NCI-H345 (cell line): ENCODE measurements around the gene CEP152.

Source experiments
- DNase-seq: peaks from one replicate; lab custom pipeline; 2025; lab: John Stamatoyannopoulos, UW

CEP152 gene

DNA sequence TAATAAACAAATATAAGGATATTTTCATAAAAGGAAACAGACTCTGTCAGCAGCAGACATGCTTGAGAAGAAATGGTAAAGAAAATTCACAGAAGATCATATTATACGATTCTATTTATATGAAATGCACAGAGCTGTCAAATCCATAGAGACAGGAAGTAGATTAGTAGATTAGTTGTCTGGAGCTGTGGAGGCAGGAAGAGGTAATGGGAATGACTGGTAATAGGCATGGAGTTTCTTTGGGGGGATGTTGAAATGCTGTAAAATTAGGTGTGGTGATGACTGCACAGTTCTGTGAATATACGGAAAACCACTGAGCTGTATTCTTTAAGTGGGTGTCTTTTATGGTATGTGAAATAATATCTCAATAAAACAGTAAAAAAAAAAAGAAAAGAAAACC, 35.3 kb downstream of the CEP152 start:
- DNase-seq = no peak

DNA sequence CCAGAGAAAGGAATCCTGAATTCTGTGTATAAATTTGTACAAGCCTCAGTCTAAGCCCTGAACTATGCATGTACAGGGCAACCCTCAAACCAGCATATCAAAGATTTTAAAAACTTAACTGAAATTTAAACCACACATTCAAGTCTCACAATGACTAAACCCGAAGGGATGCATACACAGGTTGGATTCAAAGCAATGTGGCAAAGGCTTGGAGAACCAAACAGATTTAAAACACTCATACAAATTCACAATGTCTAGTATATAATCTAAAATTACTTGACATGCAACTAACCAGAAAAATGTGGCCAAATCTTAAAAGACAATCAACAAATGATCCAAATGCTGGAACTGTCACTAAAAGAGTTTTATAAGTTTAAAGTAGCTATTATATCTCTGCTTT, 36.4 kb downstream of the CEP152 start:
- no peak for DNase-seq

DNA sequence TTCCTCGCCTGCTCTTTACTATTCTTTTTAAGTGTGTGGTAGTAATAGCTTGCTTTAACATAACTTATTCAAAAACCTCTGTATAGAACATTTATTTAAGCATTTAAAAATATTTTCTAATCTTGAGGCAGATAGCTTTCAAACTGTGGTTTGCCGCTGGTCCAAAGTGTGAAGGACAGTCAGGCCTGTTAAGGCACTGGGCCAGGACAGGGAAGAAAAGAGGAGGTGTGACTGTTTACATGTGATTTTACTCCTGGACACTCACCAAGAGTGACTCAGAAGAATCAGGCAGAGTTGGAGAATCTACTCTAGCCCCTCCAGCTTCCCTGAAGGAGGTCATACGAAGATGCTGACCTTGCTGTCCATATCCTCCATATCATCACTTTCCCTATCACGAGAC, 44.7 kb downstream of the CEP152 start:
- no peak for DNase-seq

DNA sequence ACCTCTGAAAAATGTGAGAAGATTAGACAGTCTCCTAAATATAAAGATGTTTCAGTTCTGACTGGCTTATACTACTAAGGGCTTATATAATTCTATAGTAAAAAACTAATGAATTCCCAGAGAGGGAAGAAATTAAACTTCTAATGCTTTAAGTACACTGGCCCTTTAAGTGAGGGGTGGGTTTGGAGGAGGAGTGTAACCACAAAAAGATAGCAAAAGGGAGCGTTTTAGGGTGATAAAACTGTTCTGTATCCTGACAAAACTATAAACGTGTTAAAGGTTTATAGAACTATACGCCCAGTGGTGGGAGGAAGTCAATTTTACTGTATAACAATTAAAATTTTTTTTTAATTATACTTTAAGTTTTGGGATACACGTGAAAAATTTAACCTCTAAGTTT, 45.8 kb downstream of the CEP152 start:
- no peak for DNase-seq

DNA sequence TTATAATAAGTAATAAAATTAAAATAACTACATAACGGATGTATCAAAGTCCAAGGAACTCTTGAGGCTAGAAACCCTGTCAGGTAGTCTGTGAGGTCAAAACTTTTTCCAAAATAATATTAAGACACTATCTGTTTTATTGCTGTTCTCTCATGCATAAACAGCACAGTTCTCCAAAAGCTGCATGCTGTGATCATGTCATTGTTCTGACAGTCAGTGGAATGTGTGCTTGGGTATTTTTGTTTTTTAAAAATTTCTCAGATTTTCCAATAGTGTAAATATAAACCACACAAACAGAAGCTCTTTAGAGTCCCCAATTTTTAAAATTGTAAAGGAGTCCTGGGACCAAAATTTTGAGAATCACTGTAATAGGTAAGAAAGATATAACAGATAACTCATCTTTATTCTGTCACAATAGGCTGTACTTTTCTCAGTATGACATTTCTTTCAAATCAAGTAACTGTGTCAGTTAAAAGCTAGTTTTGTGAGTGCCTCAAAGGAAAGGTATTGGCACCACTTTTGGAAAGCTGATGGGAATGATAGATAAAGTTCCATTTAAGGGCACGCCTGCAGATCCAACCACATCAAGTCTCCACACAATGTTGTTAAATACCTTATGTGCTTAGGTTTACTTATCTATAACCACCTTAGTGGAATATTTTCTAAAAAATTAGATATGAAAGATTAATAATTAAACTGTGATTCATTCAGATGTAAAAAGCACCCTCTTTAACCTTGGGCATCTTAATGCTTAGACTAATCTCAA, 49.3 kb downstream of the CEP152 start:
- no peak for DNase-seq

DNA sequence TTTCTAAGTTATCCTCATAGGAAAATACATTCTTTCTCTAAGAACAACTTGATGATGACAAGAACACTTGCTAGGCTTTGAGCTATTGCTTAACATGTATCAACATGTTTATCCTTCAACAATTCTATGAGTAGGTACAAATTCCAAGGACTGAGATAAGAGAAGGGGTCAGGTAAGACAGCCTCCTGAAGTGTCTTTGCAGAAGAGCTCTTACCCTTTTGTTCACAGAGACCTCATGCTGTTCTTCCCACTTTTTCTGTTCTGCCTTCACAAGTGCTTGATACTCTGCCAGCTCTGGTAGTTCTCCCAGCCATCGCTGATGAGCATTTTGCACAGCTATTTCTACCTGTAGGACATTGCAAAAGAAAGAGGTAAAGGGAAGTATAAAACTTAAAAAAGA, 50.9 kb downstream of the CEP152 start:
- peak; percentile 4 for DNase-seq

DNA sequence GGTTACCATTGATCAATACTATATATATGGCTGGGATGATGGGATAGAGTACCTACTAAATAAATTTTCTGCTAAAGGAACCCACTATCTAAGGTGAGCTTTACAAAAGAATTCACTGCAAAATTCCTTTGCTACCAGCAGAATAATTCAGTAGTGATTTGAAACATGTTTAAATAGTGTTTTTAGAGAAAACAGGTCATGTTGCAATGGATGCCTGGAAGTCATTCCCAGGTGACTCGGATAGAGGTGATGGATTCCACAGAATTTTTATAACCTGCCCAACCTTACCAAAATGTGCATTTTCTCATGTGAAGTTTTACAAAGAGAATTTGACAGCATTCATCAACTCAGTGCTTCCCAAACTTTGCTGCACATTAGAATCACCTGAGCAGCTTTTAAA, 53.2 kb downstream of the CEP152 start:
- DNase-seq = no peak

DNA sequence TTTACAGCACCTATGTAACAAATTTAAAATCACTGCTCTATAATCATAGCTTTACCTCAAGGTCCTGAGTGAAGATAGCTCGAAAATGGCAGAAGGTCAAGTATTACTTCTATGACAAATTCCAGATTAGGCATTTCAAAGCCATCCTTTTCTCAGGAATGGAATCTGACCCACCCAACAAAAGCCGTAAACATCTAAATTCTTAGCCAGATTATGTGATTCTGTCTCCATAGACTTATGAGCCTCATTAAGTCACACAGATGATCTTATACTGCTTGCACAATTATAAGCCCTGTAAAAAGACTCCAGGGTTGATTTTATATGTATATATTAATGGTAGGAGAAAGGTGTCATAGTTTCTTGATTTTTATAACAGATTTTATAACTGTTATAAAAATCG, 56.9 kb downstream of the CEP152 start:
- no peak for DNase-seq

DNA sequence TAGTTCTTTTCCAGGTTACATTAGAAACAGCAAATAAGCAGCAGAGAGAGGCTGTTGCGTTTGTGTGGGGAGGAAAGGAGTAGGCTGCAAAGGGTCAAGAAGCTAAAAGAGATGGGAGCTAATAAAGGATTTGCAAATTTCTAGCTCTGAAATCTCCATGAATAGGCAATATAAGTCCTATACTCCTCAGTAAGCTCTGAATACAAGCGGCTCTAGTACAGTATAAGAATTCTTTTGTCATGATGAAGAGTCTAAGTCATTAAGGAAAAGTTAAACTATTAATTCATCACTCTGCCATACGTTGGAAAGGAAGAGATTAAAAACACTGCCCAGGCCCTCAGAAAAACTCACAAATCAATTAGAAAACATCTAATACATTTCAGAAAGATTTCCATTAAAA, 59.3 kb downstream of the CEP152 start:
- no peak for DNase-seq

DNA sequence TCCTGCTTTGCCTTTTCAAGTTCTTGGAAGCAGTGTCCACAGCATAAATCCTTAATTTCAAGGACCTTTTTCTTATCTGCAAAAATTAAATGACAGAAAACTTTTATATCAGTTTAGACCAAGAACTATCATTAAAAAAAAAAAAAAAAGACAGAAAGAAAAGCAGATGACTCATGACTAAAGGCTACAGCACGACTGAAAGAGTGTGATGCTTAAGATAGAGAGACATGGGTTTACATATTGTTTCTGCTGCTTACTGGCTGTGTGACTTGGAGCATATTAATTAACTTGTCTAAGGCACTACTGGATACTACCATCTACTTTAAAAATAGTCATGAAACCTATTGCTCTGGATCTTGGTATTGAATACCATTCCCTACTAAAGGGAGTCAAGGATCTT, 62.3 kb downstream of the CEP152 start:
- no peak for DNase-seq

DNA sequence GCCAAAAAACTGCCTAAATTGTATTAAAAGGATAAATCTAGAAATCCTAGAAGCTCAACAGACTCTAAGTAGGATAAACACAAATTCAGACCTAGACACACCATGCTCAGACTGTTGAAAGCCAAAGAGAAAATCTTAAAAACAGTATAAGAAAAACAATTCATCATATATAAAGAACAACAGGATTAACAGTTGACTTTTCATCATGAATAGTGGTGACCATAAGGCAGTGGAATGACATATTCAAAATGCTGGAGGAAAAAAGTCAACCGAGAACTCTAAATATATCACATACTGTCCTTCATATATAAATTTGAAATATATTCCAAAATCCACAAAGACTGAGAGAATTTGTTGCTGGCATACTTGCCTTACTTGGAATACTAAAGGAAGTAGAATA, 77.3 kb downstream of the CEP152 start:
- DNase-seq = no peak

DNA sequence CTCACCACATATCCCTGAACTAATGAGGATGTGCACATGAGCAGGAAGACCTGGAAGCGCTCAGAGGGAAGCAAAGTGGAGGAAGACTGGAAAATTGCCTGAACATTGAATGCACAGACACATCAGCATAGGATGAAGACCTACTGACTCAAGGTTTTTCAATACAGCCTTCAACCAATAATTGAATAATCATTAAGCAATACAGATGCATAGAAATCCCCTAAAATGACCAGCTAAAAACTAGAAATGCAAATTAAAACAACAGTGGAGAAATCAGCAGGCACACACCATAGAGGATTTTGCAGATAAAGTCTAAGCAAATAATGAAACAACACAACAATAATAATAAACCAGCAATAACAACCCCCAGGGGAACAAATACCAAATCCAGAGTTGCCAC, 80.4 kb downstream of the CEP152 start:
- DNase-seq = no peak

DNA sequence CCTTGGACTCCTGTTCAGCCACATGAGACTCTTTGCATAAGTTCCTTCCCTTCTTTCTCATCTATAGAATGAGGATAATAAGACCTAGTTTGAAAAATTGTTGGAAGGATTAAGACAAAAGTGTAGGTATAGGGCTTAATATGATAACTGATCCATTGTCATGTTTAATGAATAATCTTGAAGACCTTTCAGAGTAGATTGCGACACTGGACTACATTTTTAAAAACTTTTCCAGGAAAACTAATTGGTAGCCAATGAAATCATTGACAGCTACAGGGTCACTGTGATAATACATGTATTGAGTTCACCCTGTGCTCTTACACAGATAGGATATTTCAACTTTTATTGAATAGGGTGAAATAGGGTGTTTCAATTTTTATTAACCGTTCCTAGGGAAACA, 86.9 kb downstream of the CEP152 start:
- no peak for DNase-seq

DNA sequence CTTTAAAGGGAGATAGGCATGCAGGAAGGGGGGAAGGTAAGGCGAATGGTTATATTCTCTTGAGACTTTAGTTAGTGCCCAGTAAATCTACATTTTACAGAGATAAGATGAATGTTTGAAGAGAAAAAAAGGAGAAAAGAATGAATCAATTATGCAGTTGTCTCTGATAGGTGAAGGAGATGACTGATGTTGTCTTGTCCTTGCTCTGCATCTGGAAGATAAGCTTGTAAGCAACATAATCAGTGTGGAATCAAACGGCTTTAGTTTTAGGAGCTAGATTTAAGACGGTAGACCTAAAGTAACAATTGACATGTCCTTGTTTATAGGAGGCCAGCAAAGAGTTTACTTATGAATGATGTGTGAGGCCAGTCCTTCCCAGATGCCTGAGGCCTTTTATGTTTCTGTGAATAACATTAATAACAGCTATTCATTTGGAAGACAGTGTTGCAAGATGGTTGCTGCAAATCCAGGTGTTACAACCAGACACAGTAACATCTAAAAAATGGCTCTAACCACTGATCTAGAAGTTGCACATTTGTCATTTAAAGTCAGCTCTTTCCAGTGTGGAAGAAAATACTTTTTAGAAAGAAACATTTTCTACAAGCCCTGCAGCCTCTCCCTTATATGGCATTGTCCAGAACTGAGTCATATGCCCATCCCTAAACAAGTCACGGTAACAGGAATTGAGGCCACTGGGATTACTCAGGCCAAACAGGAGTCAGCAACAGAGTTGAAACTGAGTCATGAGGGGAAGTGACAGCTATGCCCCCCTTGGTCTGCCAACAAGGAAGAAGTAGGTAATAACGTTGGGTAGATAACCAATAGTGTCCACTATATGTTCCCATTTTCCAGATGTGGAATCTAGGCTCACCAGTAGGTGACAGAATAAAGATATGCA, 87.9 kb downstream of the CEP152 start:
- DNase-seq = no peak

DNA sequence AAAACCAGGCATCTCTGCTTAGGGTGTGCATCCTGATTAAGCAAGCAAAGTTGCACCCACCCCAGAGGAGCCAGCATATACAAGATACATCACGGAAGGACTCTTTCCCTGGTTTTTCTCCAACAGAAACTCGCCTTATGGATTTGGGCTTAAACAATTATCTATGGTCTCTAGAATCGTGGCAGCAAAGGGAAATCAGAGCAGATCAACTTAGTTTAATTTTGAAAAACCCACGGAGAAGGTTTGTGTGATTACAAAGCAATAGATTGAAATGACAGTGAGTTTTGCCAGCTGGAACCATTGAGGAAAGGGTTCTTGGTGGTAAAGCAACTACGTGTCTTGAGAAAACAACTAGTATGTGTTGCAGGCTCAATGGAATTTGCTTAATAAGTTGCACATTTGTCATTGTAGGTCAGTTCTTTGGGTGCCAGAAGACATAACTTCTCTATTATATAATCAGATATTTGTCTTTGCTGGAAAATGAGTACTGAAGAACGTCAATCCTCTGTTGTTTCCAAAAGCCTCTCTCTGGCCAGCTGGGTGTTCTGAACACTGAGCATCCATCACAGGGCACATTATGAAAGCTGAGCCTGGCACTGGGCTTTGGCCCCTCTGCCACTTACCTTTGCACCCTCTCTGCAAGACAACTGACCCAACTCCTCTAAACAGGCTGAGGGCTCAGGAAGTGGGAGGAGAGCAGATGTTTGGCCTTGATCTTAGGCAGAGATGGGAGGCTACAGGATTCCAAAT, 89.6 kb downstream of the CEP152 start:
- DNase-seq = no peak

DNA sequence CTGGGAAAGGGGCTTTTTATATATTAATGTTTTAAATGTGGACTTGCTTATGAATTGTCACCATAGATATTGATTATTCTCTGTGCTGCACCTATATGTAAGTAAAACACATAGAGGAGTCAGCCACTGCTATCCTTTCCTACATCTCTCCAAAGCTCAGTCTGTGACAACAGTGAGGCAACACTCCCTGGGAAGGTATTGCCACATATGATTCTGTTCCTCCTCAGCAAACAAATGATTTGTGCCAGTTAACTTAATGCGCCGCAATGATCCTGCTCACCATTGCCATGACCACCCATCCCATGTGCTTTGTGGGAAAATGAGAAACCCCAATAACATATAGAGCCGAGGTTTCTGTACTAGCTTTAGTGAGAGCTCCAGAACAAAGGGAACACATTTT, 90.2 kb downstream of the CEP152 start:
- DNase-seq = no peak

DNA sequence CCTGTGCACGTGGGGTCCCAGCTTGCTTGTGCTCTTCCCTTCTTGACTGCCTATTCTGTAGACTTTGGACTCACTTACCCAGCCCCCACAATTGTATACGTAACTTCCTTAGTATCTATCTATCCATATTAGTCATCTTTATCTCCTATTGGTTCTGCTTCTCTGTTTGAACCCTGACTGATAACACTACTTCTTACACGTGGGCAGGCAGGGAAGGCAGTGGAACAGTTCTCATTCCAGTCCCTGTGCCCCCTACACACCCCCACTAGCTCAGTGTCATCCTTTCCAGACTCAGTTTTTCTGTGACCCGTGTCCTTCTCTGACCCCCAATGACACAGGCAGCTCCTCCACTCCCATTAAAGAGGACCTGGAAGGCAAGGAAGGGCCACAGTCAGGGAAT, 91.2 kb downstream of the CEP152 start:
- DNase-seq = no peak

DNA sequence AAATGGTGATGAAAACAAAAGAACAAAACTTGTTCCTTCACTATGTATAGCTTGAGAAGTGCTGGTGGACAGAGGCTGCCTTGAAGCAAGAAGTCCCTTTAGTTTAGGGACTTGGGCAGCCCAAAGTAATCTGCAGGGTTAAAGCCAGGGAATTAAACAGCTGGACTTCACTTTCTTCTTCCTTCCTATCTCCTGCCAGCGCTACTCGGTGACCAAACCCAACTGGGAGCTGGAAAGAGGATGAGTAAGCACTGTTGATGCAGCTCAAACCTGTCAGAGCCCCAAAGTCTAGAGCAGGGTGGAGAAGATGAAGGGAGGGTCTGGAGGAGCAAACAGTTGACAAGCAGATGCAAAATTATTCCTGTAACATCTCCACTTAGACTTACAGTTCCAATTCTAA, 92.2 kb downstream of the CEP152 start:
- no peak for DNase-seq

DNA sequence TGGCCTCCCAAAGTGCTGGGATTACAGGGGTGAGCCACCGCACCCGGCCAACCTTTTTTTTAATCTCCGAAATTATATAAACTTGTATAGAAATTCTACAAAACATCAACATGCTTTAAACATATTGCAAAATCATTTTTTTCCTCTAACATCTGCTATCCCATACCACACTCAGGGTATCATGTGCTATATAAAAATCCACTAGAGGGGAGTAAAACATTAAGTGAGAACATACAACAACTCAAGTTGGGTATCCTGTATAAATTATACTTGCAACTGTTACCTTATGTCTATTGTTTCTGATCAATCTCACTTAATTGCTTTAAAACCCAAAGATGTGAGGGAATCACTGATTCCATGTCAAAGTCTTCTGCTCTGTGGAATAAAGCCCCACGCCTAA, 93.4 kb downstream of the CEP152 start:
- DNase-seq = no peak

DNA sequence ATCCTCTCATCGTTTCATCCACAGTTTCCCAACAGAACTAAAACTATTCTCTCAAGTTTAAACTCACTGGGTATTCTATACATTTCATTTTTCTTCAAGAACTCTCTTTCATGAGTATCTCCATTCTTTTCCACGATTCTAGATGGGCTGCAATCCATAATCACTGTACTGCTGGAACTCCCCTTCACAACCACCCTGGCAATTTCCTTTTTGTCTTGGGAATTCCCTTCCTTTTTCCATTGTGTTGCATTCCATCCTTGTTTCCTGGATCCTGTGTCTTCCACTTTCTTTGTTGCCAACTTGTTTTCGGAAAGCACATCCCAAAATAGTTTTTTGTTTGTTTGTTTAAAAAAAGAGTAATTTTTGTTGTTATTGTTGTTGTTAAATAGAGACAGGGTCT, 98.3 kb downstream of the CEP152 start:
- no peak for DNase-seq

DNA sequence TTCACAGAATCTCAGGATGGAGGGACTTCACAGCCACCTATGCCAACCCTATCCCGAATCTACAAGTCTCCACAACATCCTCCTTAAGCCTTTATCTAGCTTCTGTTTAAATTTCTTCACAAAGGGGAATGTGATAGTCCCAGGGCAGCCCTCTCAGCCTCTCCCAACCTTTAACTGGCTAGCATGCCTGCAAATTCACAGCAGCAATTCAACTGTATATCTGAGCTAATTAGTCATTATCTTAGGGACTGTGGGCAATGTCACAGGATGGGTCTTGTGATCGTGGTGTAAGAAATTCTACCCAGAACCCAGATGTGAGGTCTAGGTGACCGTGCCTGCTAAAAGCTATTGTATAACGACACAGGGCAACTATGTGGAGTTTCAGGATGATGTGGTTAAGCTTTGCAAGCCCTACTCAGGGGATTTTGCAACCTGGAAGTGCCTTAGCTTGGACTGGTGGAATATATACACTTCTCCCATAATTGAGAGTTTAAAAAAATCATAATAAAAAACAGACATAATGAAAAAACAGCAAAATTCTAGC, 99.8 kb downstream of the CEP152 start:
- no peak for DNase-seq

DNA sequence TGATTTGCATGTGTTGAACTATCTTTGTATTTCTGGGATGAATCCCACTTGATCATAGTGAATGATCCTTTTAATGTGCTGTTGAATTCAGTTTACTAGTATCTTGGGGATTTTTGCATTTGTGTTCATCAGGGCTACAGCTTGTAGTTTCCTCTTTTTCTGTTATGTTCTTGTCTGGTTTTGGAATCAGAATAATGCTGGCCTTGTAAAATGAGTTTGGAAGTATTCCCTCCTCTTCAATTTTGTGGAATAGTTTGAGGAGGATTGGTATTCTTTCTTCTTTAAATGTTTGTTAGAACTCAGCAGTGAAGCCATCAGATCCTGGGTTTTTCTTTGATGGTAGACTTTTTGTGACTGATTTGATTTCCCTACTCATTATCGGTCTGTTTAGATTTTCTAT, 102.2 kb downstream of the CEP152 start:
- no peak for DNase-seq

DNA sequence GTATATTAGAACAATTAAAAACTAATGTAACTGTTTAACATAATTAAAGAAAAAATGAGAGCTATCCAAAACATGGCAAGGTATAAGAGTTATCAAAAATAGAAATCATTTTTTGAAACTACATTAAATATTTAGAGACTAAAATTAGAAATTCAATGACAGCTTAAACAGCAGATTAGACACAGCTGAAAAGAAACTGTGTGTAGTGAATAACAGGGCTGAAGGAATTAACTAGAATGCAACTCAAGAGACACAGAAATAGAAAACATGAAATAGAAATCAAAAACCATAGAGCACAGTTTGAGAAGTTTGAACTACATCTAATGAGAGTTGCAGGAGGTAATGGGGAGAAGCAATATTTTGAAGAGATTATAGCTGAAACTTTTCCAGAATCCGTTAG, 105.5 kb downstream of the CEP152 start:
- no peak for DNase-seq
